CD4-positive, alpha-beta memory T cell (primary cell): ENCODE results near the gene RGS4. TPM values are rescaled to one million over a fixed set of nuclear protein-coding genes. Genes with fewer than 3 reads are reported as not detected.
A peak's percentile ranks its signal among the peaks of the same experiment; 100 is the strongest.

Experiments used
- CTCF ChIA-PET: fragments of 350-600 bp; sonication (Branson Sonifier 250); formaldehyde crosslinking; loops from one replicate; lab custom pipeline; 2021; ENCODE audit warnings: inconsistent platforms; ENCODE audit not compliant: partially characterized antibody; lab: Charles Lee
- POLR2A ChIA-PET: fragments of 350-600 bp; sonication (Branson Sonifier 250); formaldehyde crosslinking; loops from one replicate; lab custom pipeline; 2021; ENCODE audit not compliant: partially characterized antibody; lab: Charles Lee
- DNase-seq, 5 donors: peaks; one replicate each; pipeline versions ENCODE4 v3.0.0 to v3.0.0-alpha.2; 2020 to 2022; ENCODE audit warnings: mixed read lengths in 1 of 5
- H3K27ac ChIP-seq: one replicate; pipeline ENCODE4 v1.7.0; 2013; ENCODE audit warnings: low read depth, low read length
- H3K27me3 ChIP-seq: 2 replicates; pipeline ENCODE4 v1.7.0; 2013; ENCODE audit warnings: mild to moderate bottlenecking, low read length, moderate library complexity; ENCODE audit not compliant: insufficient read depth
- H3K36me3 ChIP-seq: 2 replicates; pipeline ENCODE4 v1.7.0; 2013; ENCODE audit warnings: mild to moderate bottlenecking, low read length, moderate library complexity; ENCODE audit not compliant: insufficient read depth
- H3K4me1 ChIP-seq: 2 replicates; pipeline ENCODE4 v1.7.0; 2013; ENCODE audit warnings: mild to moderate bottlenecking, low read length, moderate library complexity; ENCODE audit not compliant: insufficient read depth
- H3K4me3 ChIP-seq, 2 donors: one replicate each; pipeline ENCODE4 v1.7.0; 2013; ENCODE audit warnings: low read length in 2 of 2, mild to moderate bottlenecking in 1 of 2
- H3K9me3 ChIP-seq, 2 donors: one replicate each; pipeline ENCODE4 v1.7.0; 2013; ENCODE audit warnings: low read length in 2 of 2, control low read depth in 1 of 2; ENCODE audit not compliant: control insufficient read depth in 1 of 2
- H3K27ac Mint-ChIP-seq, 7 donors: one replicate each; pipeline ENCODE4 v1.8.0; 2020 to 2021; ENCODE audit warnings: mixed read lengths in 7 of 7, mild to moderate bottlenecking in 6 of 7, inconsistent platforms in 3 of 7, moderate library complexity in 3 of 7
- H3K27me3 Mint-ChIP-seq, 2 donors: one replicate each; pipeline ENCODE4 v1.8.0; 2020 to 2021; ENCODE audit warnings: mixed read lengths in 2 of 2
- H3K36me3 Mint-ChIP-seq, 2 donors: one replicate each; pipeline ENCODE4 v1.8.0; 2020 to 2021; ENCODE audit warnings: mixed read lengths in 2 of 2, inconsistent platforms in 1 of 2, mild to moderate bottlenecking in 1 of 2
- H3K4me1 Mint-ChIP-seq, 4 donors: one replicate each; pipeline ENCODE4 v1.8.0; 2020 to 2021; ENCODE audit warnings: mixed read lengths in 4 of 4, mild to moderate bottlenecking in 1 of 4
- H3K4me3 Mint-ChIP-seq, 8 donors: one replicate each; pipeline ENCODE4 v1.8.0; 2020 to 2021; ENCODE audit warnings: mixed read lengths in 8 of 8, mild to moderate bottlenecking in 7 of 8, moderate library complexity in 6 of 8, inconsistent platforms in 3 of 8
- H3K9me3 Mint-ChIP-seq, 8 donors: one replicate each; pipeline ENCODE4 v1.8.0; 2020 to 2021; ENCODE audit warnings: mixed read lengths in 8 of 8, mild to moderate bottlenecking in 5 of 8, inconsistent platforms in 3 of 8, moderate library complexity in 1 of 8
- intact Hi-C: fragments of 100-400 bp; cut with micrococcal nuclease; formaldehyde crosslinking; loops from one replicate; pipeline ENCODE4 v1.15.1; 2023
- polyA plus RNA-seq, 2 donors: library from polyadenylated mRNA; unstranded; fragments of 300-500 nt; fragmentation: Illumina TruSeq; gene quantifications; one replicate each; pipeline ENCODE4 v1.2.3, GENCODE V29; 2021
- total RNA-seq, 2 experiments: library from RNA; stranded (reverse); gene quantifications; one replicate each; pipeline ENCODE4 v1.2.3, GENCODE V29; 2021

The RGS4 gene
- total and polyA plus RNA-seq, 4 experiments from 2014 or later = not detected

- no peak overlapping the region for H3K27ac Mint-ChIP-seq
- H3K36me3 Mint-ChIP-seq = no peaks in the 10 kb centered on the region
- peaks cover 9% of the 10 kb centered on the region for H3K27me3 ChIP-seq
- H3K4me1 ChIP-seq = no peaks in the 10 kb centered on the region
- H3K36me3 ChIP-seq = no peaks in the 10 kb centered on the region
- intact Hi-C loops = no loop called here
- no peak overlapping the region for H3K4me3 Mint-ChIP-seq
- H3K4me3 ChIP-seq = no peak overlapping the region
- no peaks in the 10 kb centered on the region for H3K4me1 Mint-ChIP-seq
- ChIA-PET CTCF (no interaction called here), POLR2A (no interaction called here)
- no peaks in the 10 kb centered on the region for H3K9me3 ChIP-seq
- H3K27ac ChIP-seq = no peak overlapping the region
- DNase-seq = no peak
- peaks cover 20 to 22% of the 10 kb centered on the region in 2 donors for H3K27me3 Mint-ChIP-seq
- H3K9me3 Mint-ChIP-seq = no peaks in the 10 kb centered on the region
Measured at GRCh38 chr1:163066686-163067085, 2.5 kb upstream of the RGS4 start.

- H3K4me3 Mint-ChIP-seq = no peak overlapping the region
- no peak for DNase-seq
- no peak overlapping the region for H3K27ac ChIP-seq
- H3K4me1 Mint-ChIP-seq = no peaks in the 10 kb centered on the region
- H3K27me3 Mint-ChIP-seq = peaks cover 26 to 28% of the 10 kb centered on the region in 2 donors
- POLR2A ChIA-PET = no interaction called here
- intact Hi-C loops = no loop called here
- no peak overlapping the region for H3K27ac Mint-ChIP-seq
- H3K9me3 ChIP-seq = no peaks in the 10 kb centered on the region
- no peaks in the 10 kb centered on the region for H3K36me3 Mint-ChIP-seq
- no peaks in the 10 kb centered on the region for H3K4me1 ChIP-seq
- H3K4me3 ChIP-seq = no peak overlapping the region
- H3K27me3 ChIP-seq = peaks cover 9% of the 10 kb centered on the region
- H3K9me3 Mint-ChIP-seq = no peaks in the 10 kb centered on the region
- CTCF ChIA-PET = interaction anchor here (6.1 kb wide), 1 partner anchor 247 kb away, joined by 61 read pairs; no protein-coding TSS in a partner anchor
- H3K36me3 ChIP-seq = no peaks in the 10 kb centered on the region
Measured at GRCh38 chr1:163068716-163069115, 445 bp upstream of the RGS4 start.

GRCh38 chr1:163069655-163070277 is 605 bp downstream of the RGS4 start:
- intact Hi-C loops = no loop called here
- H3K4me1 Mint-ChIP-seq = no peaks in the 10 kb centered on the region
- POLR2A ChIA-PET = no interaction called here

GRCh38 chr1:163071405-163072255 is 2.5 kb downstream of the RGS4 start:
- ChIA-PET POLR2A (no interaction called here), CTCF (interaction anchor here (2.8 to 6.1 kb wide), 2 partner anchors 11 to 244 kb away, joined by 8 to 61 read pairs; no protein-coding TSS in a partner anchor)
- Histone ChIP-seq H3K27ac (no peak overlapping the region), H3K36me3 (no peaks in the 10 kb centered on the region), H3K9me3 (no peaks in the 10 kb centered on the region), H3K4me1 (no peaks in the 10 kb centered on the region), H3K27me3 (peaks cover 9% of the 10 kb centered on the region), H3K4me3 (no peak overlapping the region)
- Mint-ChIP-seq H3K4me3 (no peak overlapping the region), H3K36me3 (no peaks in the 10 kb centered on the region), H3K9me3 (no peaks in the 10 kb centered on the region), H3K27me3 (peaks cover 26 to 33% of the 10 kb centered on the region in 2 donors), H3K4me1 (no peaks in the 10 kb centered on the region), H3K27ac (no peak overlapping the region)
- intact Hi-C loops = no loop called here
- DNase-seq = peak in 4 of 5 donors; percentile 2 to 17 (median 10)

More at GRCh38 chr1:163069655-163070277, 605 bp downstream of the RGS4 start:
- no peak overlapping the region for H3K27ac Mint-ChIP-seq
- no peak overlapping the region for H3K27ac ChIP-seq
- no peaks in the 10 kb centered on the region for H3K36me3 Mint-ChIP-seq
- CTCF ChIA-PET = interaction anchor here (2.8 to 6.1 kb wide), 2 partner anchors 9 to 246 kb away, joined by 8 to 61 read pairs; no protein-coding TSS in a partner anchor
- no peaks in the 10 kb centered on the region for H3K9me3 ChIP-seq
- H3K4me3 Mint-ChIP-seq = no peak overlapping the region
- no peak for DNase-seq
- H3K27me3 ChIP-seq = peaks cover 9% of the 10 kb centered on the region
- no peak overlapping the region for H3K4me3 ChIP-seq
- H3K4me1 ChIP-seq = no peaks in the 10 kb centered on the region
- H3K27me3 Mint-ChIP-seq = peaks cover 26 to 30% of the 10 kb centered on the region in 2 donors
- H3K9me3 Mint-ChIP-seq = no peaks in the 10 kb centered on the region
- H3K36me3 ChIP-seq = no peaks in the 10 kb centered on the region

GRCh38 chr1:163072658-163073057 is 3.5 kb downstream of the RGS4 start:
- no peaks in the 10 kb centered on the region for H3K4me1 ChIP-seq
- Mint-ChIP-seq H3K27ac (no peak overlapping the region), H3K4me1 (no peaks in the 10 kb centered on the region), H3K36me3 (no peaks in the 10 kb centered on the region), H3K27me3 (peaks cover 26 to 31% of the 10 kb centered on the region in 2 donors), H3K4me3 (no peak overlapping the region), H3K9me3 (peaks cover 0 to 1% (median 0%) of the 10 kb centered on the region in 8 donors)
- no peaks in the 10 kb centered on the region for H3K9me3 ChIP-seq
- DNase-seq = no peak
- H3K36me3 ChIP-seq = no peaks in the 10 kb centered on the region
- peaks cover 9% of the 10 kb centered on the region for H3K27me3 ChIP-seq
- CTCF ChIA-PET = interaction anchor here (6.1 kb wide), 1 partner anchor 243 kb away, joined by 61 read pairs; no protein-coding TSS in a partner anchor
- H3K4me3 ChIP-seq = no peak overlapping the region
- intact Hi-C loops = no loop called here
- POLR2A ChIA-PET = no interaction called here
- no peak overlapping the region for H3K27ac ChIP-seq

- ChIA-PET CTCF (no interaction called here), POLR2A (no interaction called here)
- intact Hi-C loops = no loop called here
- peaks cover 0 to 4% (median 0%) of the 10 kb centered on the region in 8 donors for H3K9me3 Mint-ChIP-seq
- no peak overlapping the region for H3K4me3 ChIP-seq
- no peaks in the 10 kb centered on the region for H3K4me1 ChIP-seq
- H3K4me1 Mint-ChIP-seq = no peaks in the 10 kb centered on the region
- H3K36me3 Mint-ChIP-seq = no peaks in the 10 kb centered on the region
- H3K27me3 ChIP-seq = peaks cover 9% of the 10 kb centered on the region
- peaks cover 18 to 26% of the 10 kb centered on the region in 2 donors for H3K27me3 Mint-ChIP-seq
- DNase-seq = no peak
- no peak overlapping the region for H3K4me3 Mint-ChIP-seq
- no peaks in the 10 kb centered on the region for H3K36me3 ChIP-seq
- H3K9me3 ChIP-seq = no peaks in the 10 kb centered on the region
- no peak overlapping the region for H3K27ac ChIP-seq
- H3K27ac Mint-ChIP-seq = no peak overlapping the region
Measured at GRCh38 chr1:163074004-163074403, 4.8 kb downstream of the RGS4 start.

- ChIA-PET POLR2A (no interaction called here), CTCF (interaction anchor here (1.0 kb wide), 1 partner anchor 241 kb away, joined by 3 read pairs; no protein-coding TSS in a partner anchor)
- Histone ChIP-seq H3K36me3 (no peaks in the 10 kb centered on the region), H3K4me3 (no peak overlapping the region), H3K4me1 (no peaks in the 10 kb centered on the region), H3K27me3 (peaks cover 9% of the 10 kb centered on the region), H3K27ac (no peak overlapping the region), H3K9me3 (no peaks in the 10 kb centered on the region)
- no peak for DNase-seq
- no peaks in the 10 kb centered on the region for H3K4me1 Mint-ChIP-seq
- H3K27ac Mint-ChIP-seq = no peak overlapping the region
- H3K4me3 Mint-ChIP-seq = no peak overlapping the region
- peaks cover 0 to 4% (median 0%) of the 10 kb centered on the region in 8 donors for H3K9me3 Mint-ChIP-seq
- no peaks in the 10 kb centered on the region for H3K36me3 Mint-ChIP-seq
- H3K27me3 Mint-ChIP-seq = peaks cover 11 to 19% of the 10 kb centered on the region in 2 donors
- intact Hi-C loops = no loop called here
Measured at GRCh38 chr1:163074716-163075284, 5.6 kb downstream of the RGS4 start.
